AG09319 (cell line): Measurements from ENCODE around the gene GRIN1.

ENCODE experiments used
- DNase-seq: peaks from one replicate; pipeline ENCODE4 v3.0.0-alpha.2; 2010; ENCODE audit warnings: low read depth; ENCODE audit errors: extremely low read depth
- CTCF ChIP-seq: IDR thresholded peaks from 2 replicates; pipeline ENCODE4 v1.5.1; 2011; ENCODE audit warnings: low read depth, mild to moderate bottlenecking, inconsistent platforms, low read length, moderate library complexity

Gene GRIN1

GRCh38 chr9:137146527-137146918 lies 7.6 kb downstream of the GRIN1 start:
- DNase-seq, result no peak
- no peak for TF ChIP-seq CTCF

- TF ChIP-seq CTCF, result no peak
- DNase-seq, result no peak
Measured at GRCh38 chr9:137147091-137147792, 8.3 kb downstream of the GRIN1 start.

GRCh38 chr9:137147793-137148160 lies 8.8 kb downstream of the GRIN1 start:
- no peak for TF ChIP-seq CTCF
- DNase-seq, result no peak

- no peak for DNase-seq
- no peak for TF ChIP-seq CTCF
Measured at GRCh38 chr9:137148242-137148641, 9.3 kb downstream of the GRIN1 start.

- no peak for DNase-seq
- TF ChIP-seq CTCF, result no peak
Measured at GRCh38 chr9:137148661-137149060, 9.7 kb downstream of the GRIN1 start.

- TF ChIP-seq CTCF, result no peak
- no peak for DNase-seq
Measured at GRCh38 chr9:137149363-137149762, 10.4 kb downstream of the GRIN1 start.

GRCh38 chr9:137149942-137150616 lies 11.1 kb downstream of the GRIN1 start:
- TF ChIP-seq CTCF, result no peak
- no peak for DNase-seq
